Measurements from ENCODE around the gene ANKRD2. TPM values are rescaled to one million over a fixed set of nuclear protein-coding genes. Genes with fewer than 3 reads are reported as not detected.

Gene ANKRD2
- total RNA-seq, 1 donor from 2014 or later, result not detected

DNA sequence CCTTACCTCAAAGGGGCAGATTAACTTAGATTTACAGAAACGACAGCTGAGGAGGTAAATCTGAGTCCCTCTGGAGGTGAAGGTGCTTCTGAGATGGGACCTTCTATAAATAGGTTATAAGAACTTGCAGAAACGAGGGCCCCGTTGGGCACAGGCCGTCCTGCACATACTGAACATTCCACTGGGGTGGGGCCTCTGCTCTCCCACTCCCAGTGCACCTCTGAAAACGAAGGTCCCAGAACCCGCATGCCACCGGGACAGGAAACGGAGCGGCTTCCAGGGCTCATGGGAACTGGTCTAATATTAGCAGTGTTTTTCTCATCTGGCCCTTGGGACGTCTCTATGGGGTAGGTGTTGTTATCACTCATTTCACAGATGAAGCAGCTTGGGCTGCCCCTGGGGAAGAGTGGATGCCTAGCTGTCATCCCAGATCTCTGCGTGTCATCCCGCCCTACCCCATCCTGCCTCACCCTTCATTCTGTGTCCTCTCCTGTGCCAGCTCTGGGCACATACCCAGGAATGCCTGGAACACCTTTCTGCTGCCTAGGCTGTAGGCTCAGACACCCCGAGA lies 36.5 kb downstream of the ANKRD2 start:
- no peak overlapping the region for H3K27ac Mint-ChIP-seq
- no peaks in the 10 kb centered on the region for H3K4me1 Mint-ChIP-seq (ENCODE audit: low read depth)
- peaks cover 2% of the 10 kb centered on the region for H3K36me3 Mint-ChIP-seq (ENCODE audit: insufficient read depth)
- TF ChIP-seq, protein P1, sequence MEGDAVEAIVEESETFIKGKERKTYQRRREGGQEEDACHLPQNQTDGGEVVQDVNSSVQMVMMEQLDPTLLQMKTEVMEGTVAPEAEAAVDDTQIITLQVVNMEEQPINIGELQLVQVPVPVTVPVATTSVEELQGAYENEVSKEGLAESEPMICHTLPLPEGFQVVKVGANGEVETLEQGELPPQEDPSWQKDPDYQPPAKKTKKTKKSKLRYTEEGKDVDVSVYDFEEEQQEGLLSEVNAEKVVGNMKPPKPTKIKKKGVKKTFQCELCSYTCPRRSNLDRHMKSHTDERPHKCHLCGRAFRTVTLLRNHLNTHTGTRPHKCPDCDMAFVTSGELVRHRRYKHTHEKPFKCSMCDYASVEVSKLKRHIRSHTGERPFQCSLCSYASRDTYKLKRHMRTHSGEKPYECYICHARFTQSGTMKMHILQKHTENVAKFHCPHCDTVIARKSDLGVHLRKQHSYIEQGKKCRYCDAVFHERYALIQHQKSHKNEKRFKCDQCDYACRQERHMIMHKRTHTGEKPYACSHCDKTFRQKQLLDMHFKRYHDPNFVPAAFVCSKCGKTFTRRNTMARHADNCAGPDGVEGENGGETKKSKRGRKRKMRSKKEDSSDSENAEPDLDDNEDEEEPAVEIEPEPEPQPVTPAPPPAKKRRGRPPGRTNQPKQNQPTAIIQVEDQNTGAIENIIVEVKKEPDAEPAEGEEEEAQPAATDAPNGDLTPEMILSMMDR (IDR thresholded peaks at IDR 0.05; ENCODE audit: unreplicated experiment), result no peak
- no peaks in the 10 kb centered on the region for H3K9me3 Mint-ChIP-seq (ENCODE audit: low read depth)
- no peak for DNase-seq (ENCODE audit: low spot score, unreplicated experiment)
- H3K4me3 Mint-ChIP-seq (ENCODE audit: low read depth), result no peak overlapping the region
- no peaks in the 10 kb centered on the region for H3K27me3 Mint-ChIP-seq

- no peaks in the 10 kb centered on the region for H3K4me1 Mint-ChIP-seq (ENCODE audit: low read depth)
- TF ChIP-seq, protein P1 (IDR thresholded peaks at IDR 0.05; ENCODE audit: unreplicated experiment), result no peak
- no peak for DNase-seq (ENCODE audit: low spot score, unreplicated experiment)
- H3K27ac Mint-ChIP-seq, result peak overlapping the region; percentile 59
- H3K9me3 Mint-ChIP-seq (ENCODE audit: low read depth), result no peaks in the 10 kb centered on the region
- H3K4me3 Mint-ChIP-seq (ENCODE audit: low read depth), result no peak overlapping the region
- H3K27me3 Mint-ChIP-seq, result no peaks in the 10 kb centered on the region
- peaks cover 6% of the 10 kb centered on the region for H3K36me3 Mint-ChIP-seq (ENCODE audit: insufficient read depth)
These were observed 38.9 kb downstream of the ANKRD2 start for GRCh38 chr10:97611473-97611872.

DNA sequence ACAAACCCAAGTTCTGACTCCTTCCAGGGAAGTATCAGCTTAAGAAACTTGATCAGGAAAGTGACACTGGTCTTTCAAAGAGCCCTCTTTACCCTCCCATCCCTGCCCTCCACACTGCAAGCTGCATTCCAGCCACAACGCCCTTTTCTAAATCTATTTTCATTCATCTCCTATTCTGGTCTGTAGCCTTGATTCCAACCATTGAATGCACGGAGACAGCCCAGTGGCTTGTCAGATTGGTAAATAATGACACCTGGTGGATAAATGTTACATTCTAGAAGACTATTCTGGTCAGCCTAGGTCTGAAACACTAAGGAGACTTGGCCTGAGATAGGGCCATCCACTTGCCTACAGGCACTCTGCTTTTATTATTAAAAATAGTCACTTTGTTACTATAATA lies 39.8 kb downstream of the ANKRD2 start:
- no peaks in the 10 kb centered on the region for H3K27me3 Mint-ChIP-seq
- H3K4me3 Mint-ChIP-seq (ENCODE audit: low read depth), result no peak overlapping the region
- no peak overlapping the region for H3K27ac Mint-ChIP-seq
- H3K36me3 Mint-ChIP-seq (ENCODE audit: insufficient read depth), result peaks cover 7% of the 10 kb centered on the region
- no peaks in the 10 kb centered on the region for H3K4me1 Mint-ChIP-seq (ENCODE audit: low read depth)
- no peaks in the 10 kb centered on the region for H3K9me3 Mint-ChIP-seq (ENCODE audit: low read depth)
- no peak for DNase-seq (ENCODE audit: low spot score, unreplicated experiment)
- TF ChIP-seq, protein P1 (IDR thresholded peaks at IDR 0.05; ENCODE audit: unreplicated experiment), result peak; percentile 21

DNA sequence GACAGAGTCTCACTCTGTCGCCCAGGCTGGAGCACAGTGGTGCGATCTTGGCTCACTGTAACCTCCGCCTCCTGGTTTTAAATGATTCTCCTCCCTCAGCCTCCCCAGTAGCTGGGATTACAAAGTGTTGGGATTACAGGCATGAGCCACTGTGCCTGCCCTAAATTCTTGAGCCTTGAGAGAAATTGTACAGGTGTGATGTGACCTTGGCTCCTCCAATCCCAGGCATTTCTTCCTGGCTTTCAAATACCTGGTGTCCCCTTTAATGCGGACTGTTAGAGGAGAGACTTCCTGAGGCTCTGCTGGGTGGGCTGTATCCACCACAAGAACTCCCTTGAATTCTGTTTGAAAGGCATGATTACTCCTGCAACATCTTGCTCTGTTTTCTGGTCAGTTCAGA lies 45.7 kb downstream of the ANKRD2 start:
- Mint-ChIP-seq H3K4me1 (ENCODE audit: low read depth) (peaks cover 8% of the 10 kb centered on the region), H3K27ac (no peak overlapping the region), H3K4me3 (ENCODE audit: low read depth) (no peak overlapping the region), H3K27me3 (no peaks in the 10 kb centered on the region), H3K9me3 (ENCODE audit: low read depth) (no peaks in the 10 kb centered on the region), H3K36me3 (ENCODE audit: insufficient read depth) (peaks cover 7% of the 10 kb centered on the region)
- DNase-seq (ENCODE audit: low spot score, unreplicated experiment), result no peak
- TF ChIP-seq, protein P1 (IDR thresholded peaks at IDR 0.05; ENCODE audit: unreplicated experiment), result no peak

- Mint-ChIP-seq H3K27ac (no peak overlapping the region), H3K36me3 (ENCODE audit: insufficient read depth) (peaks cover 7% of the 10 kb centered on the region), H3K4me3 (ENCODE audit: low read depth) (no peak overlapping the region), H3K4me1 (ENCODE audit: low read depth) (peaks cover 11% of the 10 kb centered on the region), H3K9me3 (ENCODE audit: low read depth) (no peaks in the 10 kb centered on the region), H3K27me3 (no peaks in the 10 kb centered on the region)
- TF ChIP-seq, protein P1 (IDR thresholded peaks at IDR 0.05; ENCODE audit: unreplicated experiment), result no peak
- no peak for DNase-seq (ENCODE audit: low spot score, unreplicated experiment)
These were observed 46.2 kb downstream of the ANKRD2 start for GRCh38 chr10:97618733-97619132.
